Right atrium auricular region (tissue), 2 donors: ENCODE data around the gene TENM3. TPM values are rescaled to one million over a fixed set of nuclear protein-coding genes. Genes with fewer than 3 reads are reported as not detected.

Experiments
- DNase-seq: peaks from one replicate; pipeline ENCODE4 v3.0.0-alpha.2; 2019; ENCODE audit warnings: low spot score
- H3K27ac ChIP-seq, 2 donors: fragments of 200-600 bp; sonication (generic); 1 replicate in 1 of 2; 2 replicates in 1 of 2; pipeline ENCODE4 v1.5.1; 2016 to 2019
- H3K27me3 ChIP-seq, 2 donors: fragments of 200-600 bp; sonication (generic); one replicate each; pipeline versions ENCODE4 v1.5.1 to v1.6.0; 2017 to 2019
- H3K36me3 ChIP-seq: fragments of 200-600 bp; sonication (generic); one replicate; pipeline ENCODE4 v1.5.1; 2016
- H3K4me1 ChIP-seq, 2 donors: fragments of 200-600 bp; sonication (generic); one replicate each; pipeline versions ENCODE4 v1.5.1 to v1.6.0; 2017 to 2019
- H3K4me3 ChIP-seq, 2 donors: fragments of 200-600 bp; sonication (generic); 1 replicate in 1 of 2; 2 replicates in 1 of 2; pipeline ENCODE4 v1.5.1; 2017 to 2019; ENCODE audit warnings: mild to moderate bottlenecking in 1 of 2, moderate library complexity in 1 of 2
- H3K9me3 ChIP-seq, 2 donors: fragments of 200-600 bp; sonication (generic); one replicate each; pipeline ENCODE4 v1.5.1; 2019
- CTCF ChIP-seq, 2 donors: fragments of 200-600 bp; sonication (generic); IDR thresholded peaks; one replicate each; pipeline ENCODE4 v1.5.1; 2019; ENCODE audit warnings: antibody characterized with exemption in 2 of 2
- total RNA-seq, 2 donors: library from RNA; depleted of rRNA; stranded (reverse); fragments of >200 nt; gene quantifications; one replicate each; pipeline ENCODE4 v1.1.0, GENCODE V29; 2016

The TENM3 gene
- total RNA-seq, 2 donors from 2014 or later, result 10.7 to 15.9 TPM

GRCh38 chr4:182655340-182655739, 412.1 kb downstream of the TENM3 start:
- Histone ChIP-seq H3K9me3 (no peaks in the 10 kb centered on the region), H3K27me3 (no peaks in the 10 kb centered on the region), H3K4me3 (no peak overlapping the region), H3K36me3 (no peaks in the 10 kb centered on the region), H3K27ac (no peak overlapping the region), H3K4me1 (no peaks in the 10 kb centered on the region)
- no peak for TF ChIP-seq CTCF (IDR thresholded peaks at IDR 0.05)
- DNase-seq, result no peak

GRCh38 chr4:182662551-182662950, 419.3 kb downstream of the TENM3 start:
- Histone ChIP-seq H3K4me3 (no peak overlapping the region), H3K27ac (no peak overlapping the region), H3K27me3 (no peaks in the 10 kb centered on the region), H3K9me3 (peaks cover 0 to 9% of the 10 kb centered on the region in 2 donors), H3K36me3 (no peaks in the 10 kb centered on the region), H3K4me1 (no peaks in the 10 kb centered on the region)
- TF ChIP-seq CTCF (IDR thresholded peaks at IDR 0.05), result no peak
- no peak for DNase-seq

GRCh38 chr4:182671231-182671630, 428.0 kb downstream of the TENM3 start:
- Histone ChIP-seq H3K4me1 (no peaks in the 10 kb centered on the region), H3K4me3 (no peak overlapping the region), H3K36me3 (no peaks in the 10 kb centered on the region), H3K27me3 (no peaks in the 10 kb centered on the region), H3K27ac (no peak overlapping the region), H3K9me3 (no peaks in the 10 kb centered on the region)
- no peak for DNase-seq
- TF ChIP-seq CTCF (IDR thresholded peaks at IDR 0.05), result no peak

- no peak overlapping the region for H3K27ac ChIP-seq
- H3K36me3 ChIP-seq, result no peaks in the 10 kb centered on the region
- no peaks in the 10 kb centered on the region for H3K27me3 ChIP-seq
- DNase-seq, result no peak
- H3K4me1 ChIP-seq, result no peaks in the 10 kb centered on the region
- H3K4me3 ChIP-seq, result no peak overlapping the region
- no peaks in the 10 kb centered on the region for H3K9me3 ChIP-seq
- no peak for TF ChIP-seq CTCF (IDR thresholded peaks at IDR 0.05)
Measured at GRCh38 chr4:182671749-182672148, 428.5 kb downstream of the TENM3 start.

- H3K36me3 ChIP-seq, result no peaks in the 10 kb centered on the region
- H3K9me3 ChIP-seq, result no peaks in the 10 kb centered on the region
- no peak overlapping the region for H3K4me3 ChIP-seq
- H3K27ac ChIP-seq, result no peak overlapping the region
- no peak for TF ChIP-seq CTCF (IDR thresholded peaks at IDR 0.05)
- no peak for DNase-seq
- no peaks in the 10 kb centered on the region for H3K27me3 ChIP-seq
- H3K4me1 ChIP-seq, result peaks cover 0 to 13% of the 10 kb centered on the region in 2 donors
Measured at GRCh38 chr4:182678590-182678989, 435.4 kb downstream of the TENM3 start.

GRCh38 chr4:182679533-182679932, 436.3 kb downstream of the TENM3 start:
- Histone ChIP-seq H3K4me3 (no peak overlapping the region), H3K27ac (peak overlapping the region in 1 of 2 donors; percentile 79), H3K9me3 (no peaks in the 10 kb centered on the region), H3K36me3 (no peaks in the 10 kb centered on the region), H3K27me3 (no peaks in the 10 kb centered on the region), H3K4me1 (peaks cover 0 to 15% of the 10 kb centered on the region in 2 donors)
- TF ChIP-seq CTCF (IDR thresholded peaks at IDR 0.05), result no peak
- no peak for DNase-seq
